GM18951 (cell line): ENCODE measurements around the gene CLCN2.

Experiments
- POLR2A ChIP-seq: IDR thresholded peaks from 4 replicates; pipeline ENCODE4 v1.6.1; 2011; ENCODE audit warnings: mild to moderate bottlenecking; ENCODE audit not compliant: insufficient read length, insufficient read depth; ENCODE audit errors: extremely low read depth
- in situ Hi-C: fragments of 300-500 bp; cut with MboI; formaldehyde crosslinking; loops from one replicate; pipeline ENCODE4 v1.12.0; 2022; ENCODE audit warnings: low sequenced_read_pairs, mixed read lengths, inconsistent platforms; ENCODE audit not compliant: unreplicated experiment

CLCN2 gene

DNA sequence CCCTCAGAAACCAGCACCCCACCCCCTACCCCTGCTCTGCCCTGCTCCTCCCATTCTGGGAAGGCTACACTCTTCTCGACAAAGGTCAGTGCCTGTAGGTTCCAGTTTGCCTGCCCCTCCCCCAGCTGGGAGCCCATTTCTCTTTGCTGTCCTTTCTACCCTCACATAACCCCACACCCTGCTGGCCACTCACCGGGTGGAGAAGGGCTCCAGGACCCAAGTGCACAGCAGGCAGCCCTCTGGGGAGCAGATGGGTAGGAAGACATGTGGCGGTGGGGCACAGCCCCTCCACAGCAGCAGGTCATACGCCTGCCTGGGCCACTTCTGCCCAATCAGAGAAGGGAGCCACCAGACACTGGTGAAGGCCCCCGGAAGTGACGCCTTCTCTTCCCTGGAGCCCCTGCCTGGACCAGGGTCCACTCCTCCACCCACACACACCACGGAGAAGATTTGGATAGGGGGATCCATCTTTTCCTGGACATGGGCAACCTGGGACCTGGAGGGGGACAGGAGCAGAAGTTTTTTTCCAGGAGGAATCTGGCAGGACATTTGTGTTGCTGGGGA, 16.6 kb upstream of the CLCN2 start, which contains the start of gene THPO:
TSS of gene THPO (minus strand) at position 326 of the 564 bp plus-strand sequence. CDS start 1,948 bp downstream, outside the sequence.
- no peak for TF ChIP-seq POLR2A
- in situ Hi-C loops: no loop called here

DNA sequence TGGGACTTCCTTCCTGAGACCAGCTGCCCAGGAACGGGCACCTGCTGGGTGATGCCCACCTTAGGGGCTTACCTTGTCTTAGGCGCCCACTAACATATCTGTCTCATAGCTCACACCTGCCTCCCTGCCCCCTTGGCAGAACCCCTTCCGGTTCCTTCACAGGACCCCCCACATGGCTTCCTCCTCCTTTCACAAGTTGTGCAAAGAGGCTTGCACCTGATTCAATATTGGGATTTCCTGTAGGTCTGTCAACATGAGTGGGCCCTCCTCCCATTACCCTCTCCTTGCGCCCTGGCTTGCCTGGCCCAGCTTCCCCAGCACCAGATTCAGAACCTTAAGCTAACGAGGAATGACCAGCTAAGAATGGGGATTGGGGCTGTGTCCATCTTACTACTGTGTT, 16.0 kb upstream of the CLCN2 start:
- in situ Hi-C loops: no loop called here
- TF ChIP-seq POLR2A: no peak

DNA sequence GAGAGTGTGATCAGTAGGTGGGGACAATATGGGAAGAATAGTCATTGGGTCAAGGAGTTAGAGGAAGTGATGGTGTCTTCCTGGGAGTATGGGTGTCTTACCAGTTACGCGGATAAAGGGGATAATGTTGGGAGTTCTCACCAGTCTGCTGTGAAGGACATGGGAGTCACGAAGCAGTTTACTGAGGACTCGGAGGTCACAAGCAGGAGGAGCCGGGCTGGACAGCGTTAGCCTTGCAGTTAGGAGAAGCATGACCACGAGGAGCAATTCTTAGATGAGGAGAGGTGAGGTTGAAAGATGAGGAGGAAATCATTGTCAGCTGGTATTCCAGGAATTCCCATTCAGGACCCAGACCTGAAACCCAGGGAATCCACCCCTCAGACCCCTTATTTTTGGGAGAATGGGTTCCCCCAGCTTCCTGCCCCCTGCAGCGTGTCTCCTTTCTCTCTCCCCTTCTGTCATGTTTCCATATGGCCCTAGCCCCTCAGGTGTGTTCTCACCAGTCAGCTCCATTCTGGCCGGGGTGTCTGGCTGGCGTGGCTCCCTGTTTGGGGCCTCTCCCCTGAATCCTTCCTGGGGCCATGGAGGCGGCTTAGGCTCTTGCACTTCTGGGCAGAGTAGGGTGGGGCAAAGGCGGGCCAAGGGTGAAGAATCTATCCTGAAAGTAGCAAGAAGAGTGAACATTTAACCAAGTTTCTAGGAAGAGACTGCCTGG, 14.5 kb upstream of the CLCN2 start:
- TF ChIP-seq POLR2A: no peak
- in situ Hi-C loops: no loop called here

DNA sequence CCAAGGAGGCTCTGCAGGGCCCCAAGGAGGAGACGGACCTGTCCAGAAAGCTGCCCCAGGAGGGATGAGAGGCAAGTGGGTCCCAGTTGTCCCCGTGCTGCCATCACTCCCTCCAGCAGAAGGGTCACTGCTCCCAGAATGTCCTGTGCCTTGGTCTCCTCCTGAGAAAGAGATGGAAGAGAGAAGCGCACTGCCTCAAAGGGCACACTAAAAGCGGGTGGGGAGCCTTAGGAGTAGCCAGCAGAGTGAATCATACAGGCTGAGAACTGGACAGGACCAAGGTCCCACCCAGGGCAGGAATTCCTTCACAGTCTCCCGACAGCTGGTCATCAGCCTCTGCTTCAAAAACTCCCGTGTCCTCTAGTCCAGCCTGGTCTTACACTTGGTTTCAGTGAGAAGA, 12.0 kb upstream of the CLCN2 start:
- in situ Hi-C loops: loop anchor here (25.0 kb wide), 1 partner anchor 164 kb away; no protein-coding TSS in a partner anchor
- no peak for TF ChIP-seq POLR2A

DNA sequence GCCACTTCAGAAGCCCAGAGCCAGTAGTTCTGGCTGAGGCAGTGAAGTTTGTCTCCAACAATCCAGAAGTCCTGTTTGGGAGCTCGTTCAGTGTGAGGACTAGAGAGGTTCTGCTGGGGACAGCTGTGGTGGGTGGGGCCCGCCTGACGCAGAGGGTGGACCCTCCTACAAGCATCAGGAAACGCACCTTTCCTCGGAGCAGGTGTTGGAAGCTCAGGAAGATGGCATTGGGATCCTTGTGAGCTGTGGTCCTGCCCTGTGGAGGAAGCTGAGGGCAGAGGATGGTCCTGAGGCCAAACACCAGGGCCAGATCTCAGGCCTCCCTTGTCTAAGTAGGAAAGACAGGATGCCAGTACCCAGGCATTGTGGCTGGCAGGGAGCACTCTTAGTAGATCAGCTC, 11.5 kb upstream of the CLCN2 start:
- in situ Hi-C loops: loop anchor here (25.0 kb wide), 1 partner anchor 164 kb away; no protein-coding TSS in a partner anchor
- no peak for TF ChIP-seq POLR2A

DNA sequence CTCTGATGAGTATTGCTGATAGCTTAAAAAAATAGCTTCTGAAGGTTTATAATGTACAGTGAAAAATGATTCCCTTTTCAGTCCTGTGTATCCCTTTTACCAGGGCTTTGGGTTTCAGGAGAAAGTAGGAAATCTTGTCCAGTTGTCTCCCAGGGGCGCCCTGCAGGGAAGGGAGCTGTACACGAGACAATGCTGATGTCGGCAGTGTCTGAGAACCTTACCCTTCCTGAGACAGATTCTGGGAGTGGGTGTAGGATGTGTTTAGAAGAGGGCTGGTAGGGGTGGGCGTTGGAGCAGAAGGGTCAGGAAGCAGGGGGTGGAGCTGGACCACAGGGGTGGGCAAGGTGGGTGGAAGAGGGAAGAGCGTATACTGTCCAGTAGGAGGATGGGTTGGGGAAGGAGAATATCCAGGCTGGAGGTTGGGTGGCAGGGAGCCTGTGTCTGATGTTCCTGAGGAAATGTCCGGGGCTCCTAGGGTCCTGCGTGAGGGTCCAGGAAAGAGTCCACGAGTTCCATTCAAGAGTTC, 11.0 kb upstream of the CLCN2 start:
- in situ Hi-C loops: loop anchor here (25.0 kb wide), 1 partner anchor 165 kb away; no protein-coding TSS in a partner anchor
- no peak for TF ChIP-seq POLR2A

DNA sequence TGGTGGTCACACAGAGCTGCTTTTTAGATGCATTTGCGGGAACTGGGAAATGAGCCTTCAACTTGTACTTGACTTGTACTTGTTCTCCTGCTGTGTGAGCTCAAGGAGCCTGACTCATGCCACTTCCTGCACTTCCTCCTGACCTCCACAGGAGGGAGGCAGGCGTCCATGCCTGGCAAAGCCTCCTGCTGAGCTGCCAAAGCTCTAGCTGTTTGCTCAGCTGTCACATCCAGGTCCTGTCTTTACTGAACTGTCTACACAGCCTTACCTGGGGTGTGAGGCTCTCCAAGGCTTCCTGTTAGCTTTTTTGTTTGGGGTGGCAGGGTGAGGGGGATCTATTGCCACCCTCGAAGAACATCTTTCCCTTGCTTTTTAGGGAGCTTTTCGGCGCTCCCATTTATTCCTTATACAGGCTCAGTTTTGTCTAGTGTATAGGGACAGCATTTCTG, 10.2 kb upstream of the CLCN2 start:
- TF ChIP-seq POLR2A: no peak
- in situ Hi-C loops: loop anchor here (25.0 kb wide), 1 partner anchor 166 kb away; no protein-coding TSS in a partner anchor

DNA sequence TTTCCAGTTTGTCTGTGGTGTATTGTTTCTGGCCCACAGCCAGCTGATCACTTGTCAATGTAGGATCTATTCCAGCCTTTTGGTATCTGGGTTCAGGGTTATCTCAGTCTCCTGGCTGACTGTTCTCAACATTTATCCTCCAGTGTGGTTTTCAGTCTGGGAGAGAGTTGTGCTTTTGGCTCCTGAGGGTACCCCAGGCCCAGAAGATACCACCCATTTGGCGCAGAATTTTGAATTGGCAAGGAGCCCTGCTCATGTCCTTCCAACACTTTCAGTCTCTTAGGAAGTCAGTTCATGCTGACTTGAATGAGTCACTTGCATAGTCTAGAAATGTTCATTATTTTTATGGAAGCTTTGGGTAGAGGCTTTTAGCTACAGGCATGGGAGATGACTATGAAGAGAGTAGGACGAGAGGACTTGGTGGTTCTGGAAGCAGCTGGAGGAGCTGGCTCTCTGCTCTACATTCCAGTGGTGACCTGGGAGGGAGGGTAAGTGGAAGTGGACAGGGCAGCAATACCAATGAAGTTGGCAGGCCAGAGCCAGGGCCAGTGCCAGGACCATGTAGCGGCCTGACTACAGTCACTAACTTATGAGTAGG, 7.3 kb upstream of the CLCN2 start:
- in situ Hi-C loops: loop anchor here (25.0 kb wide), 1 partner anchor 169 kb away; no protein-coding TSS in a partner anchor
- TF ChIP-seq POLR2A: no peak

DNA sequence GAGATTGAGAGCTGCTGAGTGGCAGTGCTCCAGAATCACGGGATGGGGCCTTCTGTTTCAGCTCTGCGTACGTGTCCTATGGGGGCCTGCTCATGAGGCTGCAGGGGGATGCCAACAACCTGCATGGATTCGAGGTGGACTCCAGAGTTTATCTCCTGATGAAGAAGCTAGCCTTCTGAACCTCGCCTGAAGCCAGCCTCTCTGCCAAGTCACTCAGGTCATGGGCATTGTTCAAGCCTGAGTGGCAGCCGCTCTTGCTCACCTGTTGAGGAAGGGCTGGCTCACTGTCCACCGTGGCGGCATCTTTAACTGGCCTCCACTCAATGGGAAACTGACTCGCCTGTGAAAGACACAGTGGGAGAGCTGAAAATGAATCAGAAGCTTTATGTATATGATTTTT, 6.7 kb upstream of the CLCN2 start:
- in situ Hi-C loops: loop anchor here (25.0 kb wide), 1 partner anchor 169 kb away; no protein-coding TSS in a partner anchor

DNA sequence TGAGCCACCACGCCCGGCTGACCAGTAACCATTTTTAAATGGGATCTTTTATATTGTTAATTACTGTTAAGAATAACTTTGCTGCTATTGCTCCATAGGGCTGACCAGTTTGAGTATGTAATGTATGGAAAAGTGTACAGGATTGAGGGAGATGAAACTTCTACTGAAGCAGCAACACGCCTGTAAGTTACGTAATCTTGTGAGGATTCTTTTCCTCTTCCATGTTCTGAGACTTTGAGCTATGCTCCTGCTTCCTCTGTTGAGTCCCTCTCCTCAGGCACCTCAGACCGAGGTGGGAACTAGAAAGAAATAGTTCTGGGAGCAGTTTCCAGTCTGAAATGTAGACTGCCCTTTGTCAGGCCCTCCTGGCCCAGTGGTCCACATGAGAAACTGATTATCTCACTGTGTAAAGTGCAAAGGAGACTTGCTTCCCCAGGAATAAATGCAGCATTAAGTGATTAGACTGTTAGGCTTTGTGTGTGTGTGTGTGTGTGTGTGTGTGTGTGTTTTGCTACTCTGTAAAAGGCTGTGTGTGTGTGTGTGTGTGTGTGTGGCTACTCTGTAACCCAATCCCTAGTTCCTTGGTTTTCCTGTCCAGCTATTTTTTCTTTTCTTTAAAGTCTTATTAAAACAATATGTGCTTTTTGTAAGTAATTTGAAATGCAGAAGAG, 5.3 kb upstream of the CLCN2 start:
- in situ Hi-C loops: loop anchor here (25.0 kb wide), 1 partner anchor 171 kb away; no protein-coding TSS in a partner anchor
- no peak for TF ChIP-seq POLR2A

More for the DNA sequence above, 6.7 kb upstream of the CLCN2 start:
- TF ChIP-seq POLR2A: no peak

DNA sequence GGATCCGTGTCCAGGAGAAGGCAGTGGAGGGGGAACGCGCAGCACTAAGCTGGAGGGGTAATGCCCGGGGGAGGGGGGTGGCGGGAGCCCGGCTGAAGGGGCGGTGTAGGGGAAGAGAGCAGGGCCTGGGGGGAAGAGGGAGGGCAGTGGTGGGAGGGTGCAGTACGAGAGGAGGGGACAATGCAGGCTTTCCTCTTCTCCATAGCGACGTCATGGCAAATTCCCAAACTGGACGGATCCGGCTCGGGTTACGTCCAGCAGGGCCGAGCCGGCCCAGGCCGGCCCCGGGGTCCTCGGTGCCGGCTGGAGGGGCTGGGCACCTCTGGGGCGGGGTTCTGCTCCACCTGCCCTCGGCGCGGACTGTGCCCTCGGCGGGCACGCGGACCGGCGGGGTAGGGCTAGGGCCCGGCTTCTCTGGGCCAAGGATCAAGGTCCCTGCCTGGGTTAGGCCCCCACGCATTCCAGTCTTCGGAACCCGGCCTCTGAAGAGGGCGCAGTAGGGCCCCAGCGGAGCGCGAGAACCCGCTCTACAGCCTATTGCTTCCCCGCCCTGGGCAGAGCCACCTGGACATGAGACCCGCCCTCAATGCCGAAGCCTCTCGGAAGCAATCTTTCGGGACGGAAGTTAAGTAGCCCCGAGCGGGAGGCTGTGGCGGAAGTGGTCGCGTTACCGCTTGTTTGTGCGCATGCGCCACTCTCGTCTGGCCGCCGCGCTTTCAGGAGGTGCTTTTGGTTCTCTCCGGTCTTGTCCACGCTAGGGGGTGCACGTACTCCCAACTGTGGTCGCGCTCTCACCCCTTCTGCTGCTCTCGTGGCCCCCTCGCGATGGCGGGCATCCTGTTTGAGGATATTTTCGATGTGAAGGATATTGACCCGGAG, 1.5 kb upstream of the CLCN2 start:
- in situ Hi-C loops: loop anchor here (25.0 kb wide), 1 partner anchor 174 kb away; no protein-coding TSS in a partner anchor
- TF ChIP-seq POLR2A: peak; percentile 80

DNA sequence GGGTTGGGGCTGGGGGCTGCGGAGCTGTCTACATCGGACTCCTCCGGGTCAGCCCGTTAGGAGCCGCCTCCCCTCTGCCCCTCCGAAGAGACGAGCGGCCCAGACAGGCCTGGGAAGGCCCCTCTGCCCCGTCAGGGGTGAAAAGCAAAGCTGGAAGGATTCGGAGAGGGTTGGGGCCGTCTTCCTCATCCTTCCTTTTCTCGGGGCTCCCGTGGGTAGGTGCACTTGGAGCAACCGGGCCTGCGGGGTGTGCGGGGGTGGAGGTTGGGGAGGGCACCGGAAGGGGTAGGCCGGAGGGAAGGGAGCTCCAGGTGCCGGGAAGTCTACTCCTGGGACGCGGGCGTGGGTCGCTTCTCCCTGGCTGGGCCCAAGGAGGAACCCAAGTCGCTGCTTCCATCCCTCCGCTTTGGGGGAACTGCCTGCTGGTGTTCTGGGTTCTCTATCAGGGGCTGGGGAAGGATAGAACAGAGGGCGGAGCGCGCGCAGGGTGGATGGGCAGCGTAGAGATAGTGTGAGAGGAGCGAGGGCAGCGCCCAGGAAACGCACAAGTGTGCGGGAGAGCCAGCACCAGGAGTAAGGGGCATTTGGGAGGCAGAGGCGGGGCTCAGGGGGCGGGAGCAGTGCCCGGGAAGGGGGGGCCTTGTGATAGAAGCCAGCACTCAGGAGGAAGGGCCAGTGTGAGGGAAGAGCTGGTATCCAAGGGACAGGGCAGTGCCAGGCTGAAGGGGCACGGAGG, 695 bp upstream of the CLCN2 start:
- in situ Hi-C loops: loop anchor here (25.0 kb wide), 1 partner anchor 175 kb away; no protein-coding TSS in a partner anchor
- no peak for TF ChIP-seq POLR2A
